ENCODE results near the gene SOCS6. TPM values are rescaled to one million over a fixed set of nuclear protein-coding genes. Genes with fewer than 3 reads are reported as not detected.

The SOCS6 gene
- total RNA-seq, 4 donors from 2014 or later = 11.5 to 18.2 (median 17.9) TPM

DNA sequence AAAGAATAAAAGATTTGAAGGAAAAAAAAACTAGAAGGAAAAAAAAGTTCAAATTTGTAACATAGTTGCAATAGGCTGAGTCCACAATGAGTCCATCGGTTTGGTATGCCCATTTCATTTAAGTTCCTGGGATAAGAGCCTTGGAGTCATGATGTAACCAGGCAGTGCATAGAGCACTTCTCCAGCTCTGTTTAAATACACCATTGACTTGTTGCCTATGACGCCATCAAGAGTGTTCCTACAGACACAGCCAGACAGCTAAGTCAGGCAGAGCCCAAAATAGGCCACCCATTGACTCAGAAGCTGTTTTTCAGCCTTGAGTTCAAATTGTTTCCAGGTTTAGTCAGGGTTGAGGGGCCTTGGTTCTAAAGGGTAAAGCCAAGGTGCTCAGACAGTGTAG is 44.9 kb downstream of the SOCS6 start:
- TF ChIP-seq, protein P1, sequence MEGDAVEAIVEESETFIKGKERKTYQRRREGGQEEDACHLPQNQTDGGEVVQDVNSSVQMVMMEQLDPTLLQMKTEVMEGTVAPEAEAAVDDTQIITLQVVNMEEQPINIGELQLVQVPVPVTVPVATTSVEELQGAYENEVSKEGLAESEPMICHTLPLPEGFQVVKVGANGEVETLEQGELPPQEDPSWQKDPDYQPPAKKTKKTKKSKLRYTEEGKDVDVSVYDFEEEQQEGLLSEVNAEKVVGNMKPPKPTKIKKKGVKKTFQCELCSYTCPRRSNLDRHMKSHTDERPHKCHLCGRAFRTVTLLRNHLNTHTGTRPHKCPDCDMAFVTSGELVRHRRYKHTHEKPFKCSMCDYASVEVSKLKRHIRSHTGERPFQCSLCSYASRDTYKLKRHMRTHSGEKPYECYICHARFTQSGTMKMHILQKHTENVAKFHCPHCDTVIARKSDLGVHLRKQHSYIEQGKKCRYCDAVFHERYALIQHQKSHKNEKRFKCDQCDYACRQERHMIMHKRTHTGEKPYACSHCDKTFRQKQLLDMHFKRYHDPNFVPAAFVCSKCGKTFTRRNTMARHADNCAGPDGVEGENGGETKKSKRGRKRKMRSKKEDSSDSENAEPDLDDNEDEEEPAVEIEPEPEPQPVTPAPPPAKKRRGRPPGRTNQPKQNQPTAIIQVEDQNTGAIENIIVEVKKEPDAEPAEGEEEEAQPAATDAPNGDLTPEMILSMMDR (IDR thresholded peaks at IDR 0.05; ENCODE audit: low read depth) = no peak

DNA sequence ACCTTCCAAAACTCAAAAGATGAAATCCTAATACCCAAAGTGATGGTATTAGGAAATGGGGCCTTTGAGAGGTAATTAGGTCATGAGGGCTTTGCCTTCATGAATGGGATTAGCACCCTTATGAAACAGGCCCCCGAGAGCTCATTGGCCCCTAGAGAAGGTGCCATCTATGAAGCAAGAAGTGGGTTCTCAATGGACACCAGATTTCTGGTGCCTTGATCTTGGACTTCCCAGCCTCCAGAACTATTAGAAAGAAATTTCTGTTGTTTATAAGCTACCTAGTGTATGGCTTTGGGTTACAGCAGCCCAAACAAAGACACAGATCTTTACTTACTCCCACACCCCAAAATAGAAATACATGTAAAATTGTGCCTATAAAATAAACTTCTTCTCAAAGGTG is 45.4 kb downstream of the SOCS6 start:
- TF ChIP-seq, protein P1 (IDR thresholded peaks at IDR 0.05; ENCODE audit: low read depth) = no peak

DNA sequence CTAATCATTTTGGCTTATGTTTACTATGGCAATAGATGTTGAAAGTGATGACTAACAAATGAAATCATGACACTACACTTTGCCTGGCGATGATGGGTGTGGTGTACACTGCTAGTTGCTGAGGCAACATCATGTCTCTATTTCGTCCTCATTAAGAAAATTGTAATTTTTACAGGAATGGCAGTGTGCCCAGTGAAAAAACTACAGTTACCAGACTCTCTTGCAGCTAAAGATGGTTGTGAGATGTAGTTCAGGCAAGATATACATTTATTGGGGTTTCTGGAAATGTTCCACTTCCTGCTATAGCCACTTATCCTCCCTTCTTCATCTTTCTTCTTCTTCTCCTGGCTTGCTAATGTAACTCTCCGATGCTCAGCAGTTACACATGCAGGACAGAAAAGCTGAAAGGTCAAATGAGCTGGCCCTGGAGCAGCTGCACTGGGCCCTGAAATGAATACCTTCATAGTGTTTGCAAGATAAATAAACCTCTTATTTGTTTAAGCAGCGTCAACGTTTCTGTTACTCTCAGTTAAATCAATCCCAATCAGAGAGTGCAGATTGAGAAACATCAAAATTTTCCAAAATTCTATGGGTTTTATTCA is 46.0 kb downstream of the SOCS6 start:
- TF ChIP-seq, protein P1 (IDR thresholded peaks at IDR 0.05; ENCODE audit: low read depth) = no peak

DNA sequence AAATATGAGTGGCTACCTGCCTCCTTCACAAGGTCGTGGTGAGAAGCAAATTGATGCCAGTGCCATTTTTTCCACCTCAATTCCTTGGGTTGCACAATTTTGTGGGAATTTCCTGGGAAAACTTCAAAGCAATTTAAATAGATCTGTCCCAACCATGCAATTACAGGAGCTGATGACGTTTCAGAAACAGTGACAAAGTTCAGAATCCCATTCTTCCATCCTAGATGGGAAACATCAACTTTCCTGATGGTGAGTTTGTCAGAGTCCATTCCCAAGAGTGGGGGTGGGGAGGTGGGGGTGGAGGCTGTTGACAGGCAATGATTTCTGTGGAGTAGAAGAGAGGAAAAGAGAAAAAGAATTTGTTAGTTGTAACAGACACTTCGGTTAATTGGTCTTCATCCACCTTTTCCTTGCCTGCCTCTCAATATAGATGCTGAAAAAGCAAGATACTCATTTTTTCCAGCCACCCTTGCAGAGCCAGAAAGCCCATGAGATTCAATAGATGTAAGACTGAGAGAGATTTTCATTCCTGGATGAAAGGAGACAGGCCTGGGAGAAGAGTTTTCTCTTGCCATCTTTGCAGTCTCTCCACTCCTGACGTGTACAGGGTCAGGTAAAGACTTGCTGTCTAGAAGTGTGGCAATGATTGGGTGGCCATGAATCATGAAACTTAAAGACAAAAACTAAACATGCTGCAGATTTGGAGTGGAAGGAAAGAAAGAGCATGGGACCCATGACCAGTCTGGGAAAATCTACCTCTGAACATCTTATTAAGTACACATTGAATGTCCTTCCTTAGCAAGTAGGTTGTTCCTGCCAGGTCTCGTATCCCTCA is 47.3 kb downstream of the SOCS6 start:
- TF ChIP-seq, protein P1 (IDR thresholded peaks at IDR 0.05; ENCODE audit: low read depth) = no peak

DNA sequence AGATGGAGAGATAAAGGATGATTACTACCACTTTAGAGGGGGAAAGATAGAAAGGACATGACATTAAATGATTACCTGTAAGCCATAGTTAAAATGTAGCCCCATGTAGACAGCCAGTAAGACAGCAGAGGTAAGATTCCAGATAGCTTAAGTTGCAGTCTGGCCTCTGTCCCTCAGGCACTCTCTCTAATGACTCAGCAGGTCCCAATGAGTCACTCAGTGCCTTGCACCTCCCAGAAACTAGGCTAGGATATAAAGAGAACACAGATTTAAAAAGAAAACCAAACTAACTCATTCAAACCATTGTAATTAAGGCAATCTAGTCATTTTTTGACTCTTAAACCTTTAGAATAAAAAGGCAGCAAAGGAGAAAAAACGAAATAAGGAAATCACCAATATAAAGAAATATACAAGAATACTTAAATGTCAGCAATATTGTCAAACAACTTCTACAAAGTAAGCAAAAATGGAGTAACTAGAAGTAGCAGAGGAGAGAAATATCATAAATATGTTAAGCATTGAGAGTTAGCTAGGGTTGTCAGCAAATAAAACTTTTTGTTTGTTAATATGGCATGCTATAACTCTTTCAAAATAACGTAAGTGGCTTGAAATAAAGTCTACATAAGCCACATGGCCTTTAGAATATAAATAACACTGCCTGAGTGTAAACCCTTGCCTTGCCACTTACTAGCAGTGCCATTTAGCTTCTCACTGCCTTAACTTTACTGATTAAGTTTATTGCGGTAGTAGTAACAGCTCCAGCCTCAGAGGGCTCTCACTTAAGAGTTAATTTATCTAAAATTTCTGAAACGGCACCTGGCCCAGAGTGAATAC is 48.5 kb downstream of the SOCS6 start:
- TF ChIP-seq, protein P1 (IDR thresholded peaks at IDR 0.05; ENCODE audit: low read depth) = no peak

DNA sequence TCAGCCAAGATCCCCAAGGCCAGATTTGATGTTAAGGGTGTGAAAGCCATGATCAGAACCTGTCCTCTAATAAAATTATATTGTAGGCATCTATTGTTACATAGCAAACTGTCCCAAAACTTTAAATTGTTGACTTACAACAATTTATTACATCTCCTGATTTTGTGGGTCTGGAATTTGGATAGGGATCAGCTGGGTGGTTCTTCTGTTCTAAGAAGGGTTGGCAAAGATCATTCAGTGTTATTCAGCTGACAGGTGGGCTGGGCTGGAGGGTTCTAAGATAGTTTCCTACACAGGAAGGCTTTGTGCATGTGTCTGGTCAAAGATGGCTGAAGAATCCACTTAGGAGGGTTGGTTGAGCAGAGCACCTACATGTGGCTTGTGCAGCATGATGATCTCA is 50.0 kb downstream of the SOCS6 start:
- TF ChIP-seq, protein P1 (IDR thresholded peaks at IDR 0.05; ENCODE audit: low read depth) = no peak

DNA sequence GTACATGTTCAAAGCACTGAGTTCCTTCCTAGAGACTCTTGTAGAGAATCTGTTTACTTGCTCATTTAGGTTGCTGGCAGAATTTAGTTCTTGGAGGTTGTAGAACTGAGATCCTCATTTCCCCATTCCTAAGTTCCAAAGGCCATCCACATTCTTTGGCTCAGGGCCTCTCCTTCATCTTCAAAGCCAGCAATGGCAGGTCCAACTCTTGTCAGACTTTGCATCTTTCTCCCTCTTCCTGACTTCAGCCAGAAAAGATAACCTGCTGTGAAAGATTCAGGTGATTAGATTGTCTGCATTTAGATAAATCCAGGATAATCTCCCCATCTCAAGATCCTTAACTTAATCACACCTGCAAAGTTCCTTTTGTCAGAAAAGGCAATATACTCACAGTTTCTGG is 51.1 kb downstream of the SOCS6 start:
- TF ChIP-seq, protein P1 (IDR thresholded peaks at IDR 0.05; ENCODE audit: low read depth) = no peak
